Amniotic stem cell (primary cell): ENCODE results near the gene ESPNL.
"Not testable (repeated sequence)": the region's sequence is repeated elsewhere in the genome, so short reads cannot be mapped to it uniquely, and the experiment has no call there.

ENCODE experiments used
- DNase-seq: peaks from one replicate; lab custom pipeline; 2025; lab: John Stamatoyannopoulos, UW

The ESPNL gene

DNA sequence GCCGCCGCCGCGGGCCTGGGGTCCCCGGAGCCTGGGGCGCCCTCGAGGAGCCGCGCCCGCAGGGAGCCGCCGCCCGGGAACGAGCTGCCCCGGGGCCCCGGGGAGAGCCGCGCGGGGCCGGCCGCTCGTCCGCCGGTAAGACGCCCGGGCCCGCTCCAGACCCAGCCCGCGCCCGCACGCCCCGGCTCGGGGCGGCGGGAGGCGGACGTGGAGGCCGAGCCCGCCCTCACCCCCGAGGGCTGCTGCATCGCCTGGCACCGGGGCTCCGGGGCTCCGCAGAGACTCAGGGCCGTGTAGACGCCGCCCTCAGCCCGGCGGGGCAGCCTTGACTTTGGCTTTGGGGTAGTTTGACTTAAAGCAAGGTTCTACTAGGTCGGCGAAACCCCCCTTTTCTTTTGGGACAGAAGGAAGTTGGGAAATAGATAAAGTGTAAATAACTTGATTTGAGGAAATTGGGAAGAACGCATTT, 59.0 kb downstream of the ESPNL start:
- DNase-seq = no peak

GRCh38 chr2:238159661-238160205, 59.6 kb downstream of the ESPNL start:
- DNase-seq = no peak

DNA sequence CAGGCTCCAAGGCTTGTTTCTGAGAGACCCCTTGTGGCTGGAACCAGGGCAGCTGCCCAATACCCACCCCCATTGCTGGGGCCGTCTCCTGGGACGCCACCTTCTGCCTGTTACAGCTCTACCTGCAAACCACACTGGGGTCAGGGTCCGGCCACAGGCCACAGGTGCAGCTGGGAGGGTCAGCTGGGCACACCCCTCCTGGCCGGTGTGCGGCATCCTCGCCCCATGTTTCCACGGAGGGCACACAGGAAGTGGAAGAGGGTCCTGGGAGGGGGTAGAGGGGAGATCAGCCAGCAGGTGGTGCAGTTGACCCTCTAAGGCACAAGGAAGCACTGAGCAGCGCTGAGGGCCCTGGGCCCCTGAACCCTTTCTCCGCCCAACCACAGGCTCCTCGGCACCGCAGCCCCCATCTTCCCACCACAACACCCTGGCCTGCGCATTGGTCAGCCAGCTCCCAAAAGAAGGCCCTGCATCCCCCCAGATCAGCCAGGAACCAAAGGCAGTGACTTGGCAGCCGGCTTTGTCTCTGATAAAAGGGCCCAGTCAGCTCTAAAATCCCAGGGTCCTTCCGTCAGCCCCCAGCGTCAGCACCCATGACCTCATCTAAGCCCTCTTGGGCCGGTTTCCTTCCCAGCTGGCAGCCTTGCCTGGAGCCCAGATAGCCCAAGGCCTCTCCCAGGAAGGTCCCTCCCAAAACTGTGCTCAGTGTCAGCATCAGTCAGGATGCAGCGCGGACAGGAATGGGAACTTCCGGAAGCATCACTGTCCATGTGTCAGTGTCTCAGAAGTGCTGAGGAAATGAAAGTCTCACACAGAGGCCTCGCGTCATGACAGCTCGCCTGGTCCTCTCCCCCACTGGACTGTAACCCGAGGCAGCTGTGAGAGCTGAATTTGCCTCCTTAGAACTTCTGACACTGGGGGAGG, 60.3 kb downstream of the ESPNL start:
- no peak for DNase-seq

DNA sequence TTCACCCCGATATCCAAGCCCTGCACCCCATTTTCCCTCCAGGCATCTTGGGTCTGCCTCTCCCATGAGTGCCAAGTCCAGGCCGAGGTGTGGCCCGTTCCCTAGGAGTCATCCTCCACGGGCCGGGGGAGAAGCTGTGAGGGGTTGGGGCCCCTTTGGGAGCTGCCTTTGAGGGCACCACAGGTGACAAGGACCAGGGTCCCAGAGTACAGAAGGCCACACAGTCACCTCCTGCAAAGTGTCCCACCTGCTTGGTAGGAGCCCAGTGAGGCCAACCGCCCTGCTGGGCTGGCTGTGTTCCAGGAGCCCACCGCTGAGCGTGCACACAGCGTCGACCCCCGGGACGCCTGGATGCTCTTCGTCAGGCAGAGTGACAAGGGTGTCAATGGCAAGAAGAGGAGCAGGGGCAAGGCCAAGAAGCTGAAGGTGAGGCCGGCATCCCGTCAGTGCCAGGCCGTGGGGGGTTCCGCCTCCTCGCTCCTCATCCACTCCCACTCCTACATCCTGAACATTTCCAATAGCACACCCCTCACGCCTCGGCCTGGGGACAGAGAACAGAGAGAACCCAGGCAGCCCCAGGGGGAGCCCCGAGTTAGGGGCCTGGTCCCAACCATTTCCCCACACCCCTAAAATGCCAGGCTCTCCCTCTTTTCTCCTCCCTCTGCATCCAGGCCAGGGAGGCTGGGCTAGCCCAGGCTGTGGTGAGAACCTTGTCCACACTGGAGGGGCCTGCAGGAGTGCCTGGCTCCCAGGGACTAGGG, 61.3 kb downstream of the ESPNL start:
- DNase-seq = no peak

DNA sequence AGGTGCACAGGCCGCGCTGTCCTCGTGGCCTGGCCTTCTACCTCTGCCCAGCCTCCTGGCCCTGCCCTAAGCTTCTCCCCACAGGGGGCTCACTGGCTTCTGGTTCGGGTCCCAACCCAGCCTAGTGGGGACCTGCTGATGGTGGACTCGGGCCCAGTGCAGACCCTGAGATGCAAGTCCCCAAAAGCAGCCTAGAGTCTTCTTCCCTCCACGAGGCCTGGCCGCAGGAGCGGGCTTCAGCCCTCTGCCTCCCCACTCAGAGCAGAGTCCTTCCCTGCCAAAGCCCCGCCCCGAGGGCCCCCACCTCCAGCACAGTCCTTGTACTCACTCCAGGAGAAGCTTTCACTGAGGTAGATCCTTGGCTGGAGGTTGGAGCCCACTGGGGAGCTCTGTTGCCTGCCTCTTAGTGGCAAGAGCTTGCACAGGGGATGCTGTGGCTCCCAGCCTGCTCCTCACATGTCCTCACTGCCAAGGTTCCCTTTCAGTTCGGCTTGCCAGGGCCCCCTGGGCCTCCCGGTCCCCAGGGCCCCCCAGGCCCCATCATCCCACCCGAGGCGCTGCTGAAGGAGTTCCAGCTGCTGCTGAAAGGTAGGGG, 62.2 kb downstream of the ESPNL start:
- DNase-seq = no peak

DNA sequence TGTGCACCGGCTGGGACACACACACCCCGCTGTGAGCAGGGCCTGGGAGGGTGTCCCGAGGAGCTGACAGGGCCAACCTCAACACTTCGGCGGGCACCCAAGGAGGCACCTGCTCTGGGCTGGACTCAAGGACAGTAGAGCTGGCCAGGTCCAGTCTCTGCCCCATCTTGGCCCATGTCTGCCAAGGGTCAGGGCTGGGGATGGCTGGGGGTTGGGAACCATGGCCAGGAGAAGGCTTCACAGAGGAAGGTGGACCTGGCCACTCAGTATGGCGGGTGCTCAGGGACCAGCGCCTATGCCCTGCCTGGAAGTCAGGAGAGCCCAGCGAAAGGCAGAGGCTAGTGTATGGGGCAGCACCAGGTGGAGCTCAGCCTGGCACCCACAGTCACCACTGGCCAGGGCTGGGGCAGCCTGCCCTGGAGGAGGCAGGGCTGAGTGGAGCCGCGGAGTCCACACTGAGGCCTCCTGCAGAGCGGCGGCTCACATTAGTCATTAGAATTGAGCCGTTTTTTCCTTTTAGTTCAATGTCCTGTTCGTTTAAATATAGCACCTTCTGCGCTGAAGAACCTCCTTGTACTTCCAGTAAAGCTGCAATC, 62.8 kb downstream of the ESPNL start:
- no peak for DNase-seq

DNA sequence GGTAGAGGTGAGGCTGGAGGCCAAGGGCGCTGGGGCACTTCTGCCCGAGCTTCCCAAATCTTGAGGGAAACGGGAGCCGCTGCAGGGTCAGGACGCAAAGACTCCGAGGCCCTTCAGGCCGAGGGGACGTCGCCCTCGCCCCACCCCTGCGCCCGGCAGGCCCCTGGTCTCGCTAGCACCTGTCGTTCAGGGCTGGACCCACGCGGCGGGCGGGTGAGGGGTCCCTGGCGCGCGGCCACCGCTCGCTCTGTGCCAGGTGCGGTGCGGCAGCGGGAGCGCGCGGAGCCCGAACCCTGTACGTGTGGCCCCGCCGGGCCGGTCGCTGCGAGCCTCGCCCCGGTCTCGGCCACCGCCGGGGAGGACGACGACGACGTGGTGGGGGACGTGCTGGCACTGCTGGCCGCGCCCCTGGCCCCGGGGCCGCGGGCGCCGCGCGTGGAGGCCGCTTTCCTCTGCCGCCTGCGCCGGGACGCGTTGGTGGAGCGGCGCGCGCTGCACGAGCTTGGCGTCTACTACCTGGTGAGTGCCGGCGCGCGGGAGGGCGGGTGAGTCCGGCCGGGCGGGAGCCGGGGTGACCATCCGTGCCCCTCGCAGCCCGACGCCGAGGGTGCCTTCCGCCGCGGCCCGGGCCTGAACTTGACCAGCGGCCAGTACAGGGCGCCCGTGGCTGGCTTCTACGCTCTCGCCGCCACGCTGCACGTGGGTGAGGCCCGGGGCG, 63.5 kb downstream of the ESPNL start:
- no peak for DNase-seq

DNA sequence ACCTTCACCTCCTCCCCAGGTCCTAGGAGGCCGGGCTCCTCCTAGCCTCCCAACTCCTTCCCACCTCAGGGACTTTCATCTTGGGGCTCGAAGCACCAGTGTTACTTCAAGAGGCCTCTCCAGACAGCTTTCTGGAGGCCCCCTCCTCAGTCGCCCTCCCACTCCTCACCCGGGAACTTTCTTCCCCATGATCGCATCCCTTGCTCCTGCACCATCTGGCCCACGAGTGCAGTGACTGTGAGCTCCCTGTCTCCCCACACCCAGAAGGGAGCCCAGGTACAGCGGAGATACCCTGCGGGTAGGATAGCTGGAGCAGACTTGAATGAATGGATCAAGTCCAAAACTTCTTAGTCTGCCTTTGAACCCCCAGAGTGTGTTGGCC, 64.8 kb downstream of the ESPNL start:
- no peak for DNase-seq

DNA sequence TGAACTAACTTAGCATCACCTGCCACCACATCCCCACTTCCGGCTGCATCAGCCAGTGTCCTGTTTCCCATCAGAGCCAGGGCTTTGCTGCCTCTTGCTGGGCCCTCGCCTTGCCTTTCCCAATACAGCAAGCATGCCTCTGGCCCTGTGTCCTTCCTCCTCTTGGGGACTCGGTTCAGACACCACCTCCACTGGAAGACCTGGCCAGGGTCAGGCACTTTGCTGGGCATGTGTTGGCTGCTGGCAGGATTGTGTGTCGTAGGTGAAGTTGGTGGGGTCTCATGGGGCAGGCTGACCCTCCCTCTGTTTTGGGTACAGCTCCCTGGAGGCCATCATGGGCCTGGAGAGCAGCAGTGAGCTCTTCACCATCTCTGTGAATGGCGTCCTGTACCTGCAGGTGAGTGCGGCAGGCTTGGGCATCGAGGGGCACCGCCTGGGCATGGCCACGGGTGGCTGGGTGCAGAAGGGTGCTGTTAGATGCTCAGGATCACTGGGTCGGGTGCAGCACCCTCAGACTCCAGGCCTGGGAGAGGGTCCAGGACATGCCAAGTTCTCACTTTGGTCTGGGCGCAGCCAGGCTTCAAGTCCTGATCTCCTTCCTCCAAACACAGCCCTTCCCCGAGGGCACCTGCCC, 65.3 kb downstream of the ESPNL start:
- DNase-seq = no peak

GRCh38 chr2:238166391-238167343, 66.5 kb downstream of the ESPNL start:
- no peak for DNase-seq

DNA sequence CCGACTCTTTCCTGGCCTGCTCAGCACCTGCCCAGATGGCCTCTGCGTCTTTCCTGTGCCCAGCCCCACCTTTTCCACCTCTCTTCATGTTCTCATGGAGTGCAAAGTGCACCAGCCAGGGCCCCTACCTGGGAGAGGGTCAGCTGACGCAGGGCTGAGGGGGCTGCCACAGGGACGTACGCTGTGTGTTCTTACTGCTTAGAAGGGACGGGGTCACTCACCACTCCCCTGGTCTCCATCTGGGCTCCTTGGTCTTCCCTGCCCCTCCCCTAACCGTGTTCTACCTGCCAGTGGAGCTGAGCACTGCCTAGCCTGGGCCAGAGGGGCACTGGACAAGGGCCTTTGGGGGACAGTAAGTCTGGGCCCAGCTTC, 67.2 kb downstream of the ESPNL start:
- DNase-seq = no peak

DNA sequence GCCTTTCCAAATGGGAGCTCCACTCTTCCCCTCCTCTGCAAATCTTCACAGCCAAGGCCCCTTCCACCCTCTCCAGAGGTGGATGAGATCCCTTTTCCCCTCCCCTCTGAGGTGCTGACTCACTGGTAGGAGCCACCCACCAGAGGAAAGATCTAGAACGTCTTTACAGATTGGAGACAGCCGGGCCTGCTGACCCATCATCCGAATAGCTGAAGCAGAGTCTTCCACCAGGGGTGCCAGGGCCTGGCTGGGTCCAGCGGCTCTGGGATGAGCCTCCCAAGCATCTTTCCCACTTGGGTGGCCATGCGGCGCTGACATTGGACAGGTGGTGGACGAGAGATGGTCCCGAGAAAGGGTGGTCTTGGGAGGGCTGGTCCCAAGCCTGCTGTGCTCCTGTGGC, 67.6 kb downstream of the ESPNL start:
- no peak for DNase-seq

- no peak for DNase-seq
Observed at GRCh38 chr2:238168196-238169047, 68.3 kb downstream of the ESPNL start.

- peak; percentile 73 for DNase-seq
Observed at GRCh38 chr2:238169048-238169707, 69.0 kb downstream of the ESPNL start.

- peak; percentile 85 for DNase-seq
Observed at GRCh38 chr2:238169708-238170251, 69.6 kb downstream of the ESPNL start.

GRCh38 chr2:238170386-238171071, 70.4 kb downstream of the ESPNL start:
- no peak for DNase-seq

- DNase-seq = not testable (repeated sequence)
Observed at GRCh38 chr2:238171072-238171431, 70.9 kb downstream of the ESPNL start.
